Measurements from ENCODE around the gene AMBRA1.
"Not testable (repeated sequence)": the region's sequence is repeated elsewhere in the genome, so short reads cannot be mapped to it uniquely, and the experiment has no call there.

AMBRA1 gene

DNA sequence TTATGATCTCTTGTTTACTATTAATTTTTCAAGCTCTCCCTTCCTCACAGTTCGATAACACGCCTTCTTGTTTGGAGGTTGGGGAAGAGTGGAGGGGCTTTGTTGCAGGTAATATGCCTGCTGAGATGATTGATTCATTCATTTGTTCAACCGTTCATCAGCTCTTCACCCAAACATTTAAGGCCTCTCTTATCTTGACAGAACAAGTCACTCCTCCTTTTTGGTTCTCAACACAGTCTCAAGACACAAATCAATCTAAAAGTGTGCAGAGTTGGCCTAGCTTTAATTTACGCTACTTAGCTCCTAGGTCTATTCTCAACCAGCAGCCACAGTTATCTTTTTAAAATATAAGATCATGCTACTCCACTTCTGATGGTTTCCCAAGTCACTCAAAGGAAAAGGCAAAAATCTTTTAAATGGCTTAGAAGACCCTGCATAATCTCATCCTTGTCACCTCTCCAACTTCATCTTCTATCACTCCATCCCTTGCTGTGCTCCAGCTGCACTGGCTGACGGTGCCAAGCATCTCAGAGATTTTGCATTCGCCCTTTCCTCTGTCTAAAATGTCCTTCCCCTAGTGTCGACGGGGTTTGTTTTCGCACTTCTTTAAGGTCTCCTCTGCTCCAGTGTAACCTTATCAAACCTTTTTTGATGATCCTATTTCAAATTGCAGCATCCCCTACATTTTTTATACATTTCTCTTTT is 60.3 kb downstream of the AMBRA1 start:
- no peak for DNase-seq (ENCODE audit: low read depth)

DNA sequence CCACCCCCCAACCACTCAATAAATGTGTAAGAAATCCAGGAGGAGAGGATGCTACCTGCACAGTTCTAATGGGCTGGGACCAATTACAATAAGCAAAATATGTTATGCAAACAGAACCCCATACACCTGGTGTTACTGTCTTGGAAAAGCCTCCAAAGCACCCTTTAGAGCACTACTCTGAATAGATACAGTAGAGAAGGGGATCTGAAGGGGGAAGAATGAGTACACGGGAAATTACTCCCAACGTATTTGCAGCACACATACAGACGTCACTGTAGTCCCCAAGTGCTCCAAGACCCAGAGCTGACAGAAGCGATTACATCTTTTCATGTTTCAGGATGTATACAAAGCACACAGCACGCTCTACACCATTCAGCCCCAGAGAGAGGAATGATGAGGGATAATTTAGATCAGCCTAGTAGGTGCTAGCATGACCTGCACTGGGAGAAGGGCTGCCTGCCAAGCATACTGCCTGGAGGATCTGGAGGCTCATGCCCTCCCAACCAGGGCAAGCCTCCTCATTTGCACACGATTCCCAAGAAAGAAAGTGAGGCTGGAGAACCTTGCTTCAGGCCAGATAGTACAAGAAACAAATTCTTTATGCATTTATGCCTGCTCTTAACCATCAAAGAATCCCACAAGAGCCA is 63.8 kb downstream of the AMBRA1 start:
- DNase-seq (ENCODE audit: low read depth): no peak

GRCh38 chr11:46529095-46529905 is 64.5 kb downstream of the AMBRA1 start:
- DNase-seq (ENCODE audit: low read depth): peak; percentile 22

- DNase-seq (ENCODE audit: low read depth): no peak
Observed at GRCh38 chr11:46528445-46529094, 65.3 kb downstream of the AMBRA1 start.

- DNase-seq (ENCODE audit: low read depth): no peak
Observed at GRCh38 chr11:46527591-46528130, 66.2 kb downstream of the AMBRA1 start.

DNA sequence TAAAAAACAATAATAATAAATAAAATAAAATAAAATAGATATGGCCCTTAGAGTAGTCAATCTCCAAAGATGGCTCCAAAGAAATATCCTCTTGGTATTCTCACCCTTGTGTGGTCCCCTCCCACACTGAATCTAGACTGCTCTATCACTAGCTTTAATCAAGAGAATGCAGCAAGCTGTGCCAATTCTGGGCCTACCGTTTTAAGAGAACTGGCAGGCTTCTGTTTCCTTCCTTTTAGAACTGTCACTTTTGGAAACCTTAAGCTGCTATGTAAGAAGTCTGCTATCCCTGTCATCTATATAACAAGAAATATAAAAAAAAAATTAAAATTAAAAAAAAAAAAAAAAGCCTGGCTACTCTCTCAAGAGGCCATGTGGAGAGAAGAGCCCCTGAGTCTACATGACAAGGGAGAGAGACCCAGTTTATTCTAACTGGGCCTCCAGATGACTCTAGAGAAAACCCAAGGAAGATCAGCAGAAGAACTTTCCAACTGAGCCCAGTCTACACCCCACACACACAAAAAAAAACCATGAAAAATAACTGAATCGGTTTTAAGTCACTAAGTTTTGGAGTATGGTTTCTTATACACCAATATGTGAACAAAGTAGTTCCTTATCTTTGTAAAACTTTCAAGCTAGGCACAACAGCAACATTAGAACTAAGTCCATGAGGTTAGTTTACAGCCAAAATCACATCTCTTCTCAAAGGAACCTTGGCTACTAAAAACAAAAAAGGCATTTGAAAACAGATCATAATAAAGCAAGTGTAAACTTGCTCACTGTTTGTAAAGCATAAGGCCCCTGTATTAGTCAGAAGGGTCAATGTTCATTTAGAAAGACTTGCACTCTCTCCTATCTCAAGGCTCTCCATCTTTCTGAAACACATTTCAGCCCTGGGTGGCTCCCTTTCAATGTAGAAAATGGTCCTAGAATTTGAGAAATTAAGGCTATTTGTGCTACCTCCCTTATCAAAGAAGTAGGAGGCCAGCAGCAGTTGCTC is 67.3 kb downstream of the AMBRA1 start:
- no peak for DNase-seq (ENCODE audit: low read depth)

DNA sequence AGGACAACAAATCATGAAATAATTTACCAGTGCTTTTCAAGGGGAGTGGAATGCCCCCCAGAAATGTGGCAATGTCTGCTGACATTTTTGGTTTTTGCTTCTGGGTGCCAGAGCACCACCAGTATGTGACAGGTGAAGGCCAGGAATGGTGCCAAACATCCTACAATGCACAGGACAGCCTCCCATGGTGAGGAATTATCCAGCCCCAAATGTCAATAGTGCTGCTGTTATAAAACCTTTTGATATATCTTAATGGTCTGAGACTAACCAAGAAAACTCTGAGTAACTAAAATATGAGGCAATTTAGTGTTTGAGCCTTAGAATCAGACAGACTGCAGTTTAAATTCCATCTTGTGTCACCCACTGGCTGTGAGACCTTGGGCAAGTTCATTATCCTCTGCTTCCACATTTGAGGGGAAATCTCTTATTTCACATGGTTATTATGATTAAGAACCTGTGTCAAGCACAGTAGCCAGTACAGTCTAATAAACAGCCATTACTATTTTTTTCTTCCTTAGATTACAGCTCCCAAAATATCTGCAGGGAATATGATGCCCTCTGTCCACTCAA is 69.5 kb downstream of the AMBRA1 start:
- no peak for DNase-seq (ENCODE audit: low read depth)

DNA sequence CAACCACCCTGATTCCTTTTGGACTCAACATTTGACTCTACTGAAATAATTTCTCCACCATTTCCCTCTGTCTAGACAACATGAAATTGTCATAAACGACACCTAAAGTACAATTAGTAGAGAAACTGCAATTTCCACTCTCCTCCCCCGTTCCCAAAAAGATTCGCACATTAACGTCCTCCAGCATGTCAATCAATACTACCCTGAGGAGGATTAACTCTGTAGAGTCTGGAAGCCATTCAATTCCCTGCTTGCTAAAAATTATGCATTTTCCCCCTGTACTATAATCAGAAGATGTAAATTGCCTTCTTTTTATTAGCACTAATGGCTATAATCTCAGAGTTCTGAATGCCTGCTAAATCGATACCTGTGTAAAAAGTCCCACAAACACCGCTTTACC is 70.5 kb downstream of the AMBRA1 start:
- no peak for DNase-seq (ENCODE audit: low read depth)

GRCh38 chr11:46522682-46523281 is 71.0 kb downstream of the AMBRA1 start:
- DNase-seq (ENCODE audit: low read depth): no peak

DNA sequence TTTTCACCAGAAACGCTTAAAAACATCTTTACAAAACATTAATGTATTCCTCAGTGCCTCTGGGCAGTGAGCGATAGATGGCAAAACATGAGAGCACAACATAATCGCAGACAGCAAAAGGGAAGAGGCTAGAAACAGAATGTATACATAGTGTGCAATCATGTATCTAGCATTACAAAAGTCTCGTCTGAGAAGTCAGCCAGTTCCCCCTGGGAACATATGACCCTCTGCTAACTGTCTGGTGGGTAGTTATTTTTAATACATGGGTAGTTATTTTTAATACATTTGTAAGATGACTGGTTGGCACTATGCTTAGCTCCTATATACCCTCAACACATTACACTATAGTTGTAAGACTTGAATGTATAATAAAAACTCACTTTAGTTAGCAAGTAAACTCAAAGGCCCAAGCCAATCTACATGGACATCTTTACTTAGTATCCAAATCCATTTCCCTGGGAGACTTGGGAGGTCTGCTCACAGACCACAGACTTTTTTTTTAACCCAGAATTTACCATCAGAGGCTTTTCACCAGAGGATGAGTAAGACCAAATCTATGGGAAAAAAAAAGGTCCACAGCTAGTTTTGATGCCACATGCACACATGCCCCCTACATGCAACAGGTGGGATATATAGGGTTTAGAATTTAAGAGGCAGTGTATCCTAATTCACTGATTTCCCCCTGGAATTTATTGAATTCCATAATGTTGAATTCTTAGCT is 71.7 kb downstream of the AMBRA1 start:
- no peak for DNase-seq (ENCODE audit: low read depth)

DNA sequence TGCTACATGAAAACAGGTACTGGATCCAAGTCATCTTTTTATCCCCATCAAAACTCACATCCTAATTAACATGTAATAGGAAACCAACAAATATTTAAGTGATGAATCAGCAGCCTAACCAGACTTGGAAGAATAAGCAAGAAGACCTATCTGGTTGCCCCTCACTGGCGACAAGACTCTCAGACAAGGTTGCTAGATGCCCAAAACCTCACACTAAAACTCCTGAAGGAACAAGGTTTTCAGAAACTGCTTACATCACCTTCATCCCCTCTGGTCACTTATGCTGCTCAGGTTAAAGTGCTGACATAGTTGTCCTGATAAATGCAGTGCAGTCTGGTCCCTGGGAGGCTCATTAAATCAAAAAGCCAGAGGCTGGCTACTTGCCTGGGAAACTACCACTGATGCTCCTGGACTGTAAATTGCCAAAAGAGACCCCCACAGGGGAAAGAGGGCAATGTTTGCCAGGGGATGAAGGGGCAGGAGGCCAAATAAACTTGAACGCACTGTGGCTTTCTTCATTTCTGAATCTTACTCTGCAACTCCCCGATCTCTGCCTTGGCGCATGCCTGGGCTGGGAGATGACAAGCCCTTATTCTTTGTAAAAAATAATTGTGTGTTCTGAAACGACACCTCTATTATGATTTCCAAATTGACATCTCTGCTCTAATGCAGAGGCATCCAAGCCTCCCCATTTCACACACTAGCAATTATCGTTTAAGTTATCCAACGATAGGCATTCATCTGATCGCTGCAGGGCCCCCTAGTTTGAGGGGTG is 72.7 kb downstream of the AMBRA1 start:
- no peak for DNase-seq (ENCODE audit: low read depth)

GRCh38 chr11:46519351-46519750 is 74.5 kb downstream of the AMBRA1 start:
- no peak for DNase-seq (ENCODE audit: low read depth)

DNA sequence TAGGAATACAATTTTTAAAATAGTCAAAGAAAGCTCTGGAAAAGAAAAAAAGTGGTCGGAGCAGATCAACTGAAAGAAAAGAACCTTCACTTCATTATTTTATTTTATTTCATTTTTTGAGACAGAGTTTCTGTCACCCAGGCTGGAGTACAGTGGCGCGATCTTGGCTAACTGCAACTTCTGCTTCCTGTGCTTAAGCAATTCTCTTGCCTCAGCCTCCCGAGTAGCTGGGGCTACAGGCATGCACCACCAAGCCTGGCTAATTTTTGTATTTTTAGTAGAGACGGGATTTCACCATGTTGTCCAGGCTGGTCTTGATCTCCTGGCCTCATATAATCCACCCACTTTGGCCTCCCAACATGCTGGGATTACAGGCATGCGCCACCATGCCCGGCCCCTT is 74.9 kb downstream of the AMBRA1 start:
- DNase-seq (ENCODE audit: low read depth): not testable (repeated sequence)

GRCh38 chr11:46514370-46514769 is 79.5 kb downstream of the AMBRA1 start:
- DNase-seq (ENCODE audit: low read depth): no peak

- no peak for DNase-seq (ENCODE audit: low read depth)
Observed at GRCh38 chr11:46513934-46514342, 79.9 kb downstream of the AMBRA1 start.

DNA sequence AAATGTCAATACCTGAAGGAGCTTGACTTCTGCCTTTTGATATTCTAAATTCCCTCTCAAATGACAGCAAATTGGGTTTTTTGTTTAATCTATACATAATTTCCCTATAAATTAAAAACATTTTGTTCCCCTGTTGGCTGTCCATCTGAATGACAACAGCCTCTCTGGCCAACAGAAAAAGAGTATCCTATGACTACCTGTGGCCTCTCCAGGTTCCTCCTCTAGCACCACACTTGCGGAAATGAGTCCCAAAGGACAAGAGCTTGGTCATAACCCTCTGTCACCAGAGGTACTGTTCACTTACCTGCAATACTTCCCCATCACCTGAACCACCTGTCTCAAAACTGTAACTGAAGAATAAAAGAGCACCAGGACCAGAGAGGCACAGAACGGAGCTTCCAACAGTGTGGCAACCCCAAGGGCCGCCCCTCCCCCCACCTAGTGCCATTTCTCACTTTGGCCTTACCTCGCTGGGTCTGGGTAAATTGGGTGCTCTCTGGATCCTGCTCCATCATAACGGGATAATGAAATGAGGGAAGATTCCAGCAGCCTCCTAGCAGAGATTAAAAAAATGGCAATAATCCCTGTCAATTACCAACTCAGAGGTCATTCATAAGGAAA is 81.5 kb downstream of the AMBRA1 start:
- DNase-seq (ENCODE audit: low read depth): no peak

DNA sequence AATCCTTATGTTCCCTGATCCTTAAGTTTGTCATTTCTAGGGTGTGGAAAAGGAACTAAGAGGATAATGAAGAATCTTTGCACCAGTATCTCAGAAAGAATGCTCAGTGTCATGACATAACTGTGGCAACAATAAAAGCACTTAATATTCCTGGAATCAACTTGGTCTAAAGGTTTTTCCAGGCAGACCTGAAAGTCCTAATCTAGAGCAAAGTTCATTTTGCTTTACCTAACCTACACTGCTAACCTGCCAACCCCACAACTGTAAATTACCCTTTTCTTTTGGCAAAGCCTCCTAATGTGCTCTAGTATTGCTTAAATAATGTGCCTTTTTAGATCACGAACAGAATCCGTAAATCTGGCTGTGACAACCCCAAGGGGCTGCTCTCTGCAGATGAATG is 82.5 kb downstream of the AMBRA1 start:
- DNase-seq (ENCODE audit: low read depth): no peak

DNA sequence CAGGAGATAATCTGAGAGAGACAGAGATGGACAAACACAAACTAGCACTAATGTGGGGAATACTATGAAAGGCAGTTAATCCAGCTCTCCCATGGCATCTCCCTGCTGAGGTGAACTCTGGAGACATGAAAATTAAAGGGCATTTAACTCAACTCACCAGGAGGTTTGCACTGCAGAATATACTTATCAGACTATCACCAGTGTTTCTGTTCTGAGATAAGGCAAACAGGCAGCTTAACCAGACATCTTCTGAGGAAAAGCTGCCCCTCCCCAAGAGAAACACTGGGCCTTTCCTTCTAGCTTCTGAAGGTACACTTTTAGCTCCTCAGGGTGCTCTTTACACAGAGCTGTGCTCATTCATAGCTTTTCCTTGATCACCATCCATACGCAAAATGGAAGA is 85.5 kb downstream of the AMBRA1 start:
- DNase-seq (ENCODE audit: low read depth): no peak

- no peak for DNase-seq (ENCODE audit: low read depth)
Observed at GRCh38 chr11:46506483-46506791, 87.4 kb downstream of the AMBRA1 start.
